ENCODE measurements around the gene GNG7. TPM values are rescaled to one million over a fixed set of nuclear protein-coding genes. Genes with fewer than 3 reads are reported as not detected.

GNG7 gene
- total RNA-seq, 1 experiment from 2014 or later = 7.7 TPM

- Histone ChIP-seq H4K5ac (ENCODE audit: insufficient read length, low read depth, low read length) (no peak overlapping the region), H3K27me3 (ENCODE audit: insufficient read depth, low read length) (peaks cover 6% of the 10 kb centered on the region; the same call in 1 of the 2 replicates), H3K23me2 (ENCODE audit: insufficient read length, low read depth, low read length, poor library complexity, severe bottlenecking) (peaks cover 7% of the 10 kb centered on the region), H3K4me1 (ENCODE audit: insufficient read depth, low read length) (no peaks in the 10 kb centered on the region), H3K27ac (ENCODE audit: insufficient read length, low read depth, low read length) (no peak overlapping the region), H3K14ac (ENCODE audit: insufficient read depth, low read length) (no peak overlapping the region), H3K9me3 (ENCODE audit: control insufficient read depth, low read depth, low read length) (no peaks in the 10 kb centered on the region), H3K4me2 (ENCODE audit: insufficient read depth, insufficient read length, low read length) (no peak overlapping the region), H2BK15ac (ENCODE audit: low read depth, low read length) (no peak overlapping the region), H3T11ph (ENCODE audit: low read length) (no peak overlapping the region), H3K4ac (ENCODE audit: low read depth, low read length) (no peak overlapping the region), H2BK5ac (ENCODE audit: insufficient read length, low read length) (no peak overlapping the region), H2BK120ac (ENCODE audit: low read depth, low read length, poor library complexity, severe bottlenecking) (no peak overlapping the region), H2BK20ac (ENCODE audit: low read depth, low read length, poor library complexity, severe bottlenecking) (no peak overlapping the region), H4K91ac (ENCODE audit: insufficient read length, low read depth, low read length) (no peak overlapping the region), H3K56ac (ENCODE audit: insufficient read length, low read depth, low read length) (no peak overlapping the region), H4K20me1 (ENCODE audit: control insufficient read depth, insufficient read depth, insufficient read length) (no peaks in the 10 kb centered on the region), H2BK12ac (ENCODE audit: insufficient read length, low read depth, low read length) (no peak overlapping the region), H4K8ac (replicated peaks; ENCODE audit: insufficient read length, low read depth, low read length) (no peak overlapping the region), H2AFZ (ENCODE audit: low read length) (no peak overlapping the region), H3K79me2 (ENCODE audit: insufficient read depth, low read length) (no peaks in the 10 kb centered on the region), H3K9ac (ENCODE audit: extremely low read depth, insufficient read length, low read length) (no peak overlapping the region), H3K79me1 (ENCODE audit: insufficient read depth, low read depth, low read length, poor library complexity, severe bottlenecking) (no peaks in the 10 kb centered on the region), H2AK5ac (ENCODE audit: insufficient read length, low read length) (no peak overlapping the region), H3K23ac (ENCODE audit: insufficient read length, low read depth, low read length) (no peak overlapping the region), H3K18ac (ENCODE audit: insufficient read length, low read depth, low read length) (no peak overlapping the region)
- Mint-ChIP-seq H3K9me3 (no peaks in the 10 kb centered on the region), H3K27ac (no peak overlapping the region), H3K27me3 (ENCODE audit: low read depth) (peaks cover 30% of the 10 kb centered on the region), H3K36me3 (ENCODE audit: insufficient read depth in 1 of 3, low read depth in 3 of 3) (no peaks in the 10 kb centered on the region; a peak in 1 of 7 replicates), H3K4me3 (no peak overlapping the region), H3K4me1 (peaks cover 12 to 17% of the 10 kb centered on the region in 2 experiments)
- no CpG with 5 or more reads among the region's 15 CpGs for WGBS (ENCODE audit: extremely low coverage, insufficient read length, low lambda C conversion rate)
- no peak for TF ChIP-seq CTCF (conservative IDR thresholded peaks at IDR 0.05)
- DNase-seq = no peak
Observed at GRCh38 chr19:2699413-2700140, 2.9 kb downstream of the GNG7 start.
